B cell (primary cell): ENCODE data around the gene HMCN1. TPM values are rescaled to one million over a fixed set of nuclear protein-coding genes. Genes with fewer than 3 reads are reported as not detected.

Source experiments
- ATAC-seq: fragments of 200-7000 bp; cut with Tn5 transposase; one replicate; pipeline ENCODE4 v1.10.0; 2021; ENCODE audit warnings: low read depth, mild to moderate bottlenecking, moderate number of reproducible peaks, moderate library complexity
- CTCF ChIA-PET: fragments of 350-600 bp; sonication (Branson Sonifier 250); formaldehyde crosslinking; loops from one replicate; lab custom pipeline; 2021; ENCODE audit warnings: antibody characterized with exemption, inconsistent platforms; lab: Charles Lee
- POLR2A ChIA-PET: fragments of 350-600 bp; sonication (Branson Sonifier 250); formaldehyde crosslinking; loops from one replicate; lab custom pipeline; 2021; ENCODE audit warnings: antibody characterized with exemption; lab: Charles Lee
- DNase-seq: peaks from one replicate; pipeline ENCODE4 v3.0.0; 2013
- H2AFZ ChIP-seq: 2 replicates; pipeline ENCODE4 v1.6.1; 2012; ENCODE audit warnings: mild to moderate bottlenecking, low read depth, low read length; ENCODE audit not compliant: insufficient read depth, poor library complexity, severe bottlenecking
- H3K27ac ChIP-seq, 2 donors: 1 replicate in 1 of 2; 2 replicates in 1 of 2; pipeline ENCODE4 v1.5.1; 2012 to 2013; ENCODE audit warnings: low read length in 2 of 2, mild to moderate bottlenecking in 2 of 2, moderate library complexity in 1 of 2
- H3K27me3 ChIP-seq, 4 experiments: fragments of 200-600 bp in 1 of 4; sonication (generic) in 1 of 4; replicated peaks in 1 of 4; 1 replicate in 2 of 4; 2 replicates in 2 of 4; pipeline versions ENCODE4 v1.6.1 to v1.7.0; 2013 to 2016; ENCODE audit warnings: low read length in 3 of 4, mild to moderate bottlenecking in 2 of 4, mixed read lengths in 1 of 4, moderate library complexity in 1 of 4; ENCODE audit not compliant: insufficient read depth in 4 of 4, control insufficient read depth in 3 of 4; ENCODE audit errors: control extremely low read depth in 1 of 4
- H3K36me3 ChIP-seq, 2 experiments: replicated peaks in 1 of 2; 1 replicate in 1 of 2; 2 replicates in 1 of 2; pipeline versions ENCODE4 v1.6.1 to v1.7.1; 2013; ENCODE audit warnings: low read length in 1 of 2; ENCODE audit not compliant: insufficient read depth in 2 of 2, control insufficient read depth in 1 of 2; ENCODE audit errors: control extremely low read depth in 1 of 2, extremely low read depth in 1 of 2
- H3K4me1 ChIP-seq, 2 donors: fragments of 200-600 bp in 1 of 2; sonication (generic) in 1 of 2; 1 replicate in 1 of 2; 2 replicates in 1 of 2; pipeline versions ENCODE4 v1.5.1 to v1.6.1; 2013 to 2017; ENCODE audit warnings: low read length in 2 of 2; ENCODE audit not compliant: control insufficient read depth in 2 of 2, insufficient read depth in 2 of 2
- H3K4me2 ChIP-seq: replicated peaks from 2 replicates; pipeline ENCODE3; 2012; ENCODE audit warnings: mild to moderate bottlenecking, low read depth, low read length; ENCODE audit not compliant: poor library complexity, severe bottlenecking
- H3K4me3 ChIP-seq, 5 experiments: fragments of 200-600 bp in 1 of 5; sonication (generic) in 1 of 5; 1 replicate in 3 of 5; 2 replicates in 2 of 5; pipeline versions ENCODE4 v1.5.1 to v1.7.0; 2011 to 2016; ENCODE audit warnings: low read length in 4 of 5, mild to moderate bottlenecking in 4 of 5, low read depth in 2 of 5, control low read depth in 1 of 5, moderate library complexity in 1 of 5; ENCODE audit not compliant: insufficient read depth in 1 of 5; ENCODE audit errors: control extremely low read depth in 1 of 5, extremely low read depth in 1 of 5
- H3K79me2 ChIP-seq: fragments of 200-600 bp; sonication (generic); one replicate; pipeline ENCODE4 v1.6.0; 2016; ENCODE audit warnings: low read length; ENCODE audit not compliant: control insufficient read depth, insufficient read depth
- H3K9ac ChIP-seq: fragments of 200-600 bp; sonication (generic); 2 replicates; pipeline ENCODE4 v1.6.1; 2017; ENCODE audit warnings: mild to moderate bottlenecking, low read length, moderate library complexity
- H3K9me3 ChIP-seq, 3 donors: one replicate each; pipeline versions ENCODE4 v1.6.1 to v1.7.1; 2013; ENCODE audit warnings: low read length in 2 of 3; ENCODE audit not compliant: control insufficient read depth in 2 of 3, insufficient read depth in 1 of 3; ENCODE audit errors: control extremely low read depth in 1 of 3
- H4K20me1 ChIP-seq: 2 replicates; pipeline ENCODE4 v1.6.0; 2012; ENCODE audit warnings: mild to moderate bottlenecking, low read length; ENCODE audit not compliant: insufficient read depth, control insufficient read depth, poor library complexity, severe bottlenecking
- H3K27ac Mint-ChIP-seq: one replicate; pipeline ENCODE4 v1.8.0; 2021; ENCODE audit warnings: mixed read lengths
- H3K27me3 Mint-ChIP-seq: one replicate; pipeline ENCODE4 v1.8.0; 2021; ENCODE audit warnings: mixed read lengths
- H3K4me1 Mint-ChIP-seq: one replicate; pipeline ENCODE4 v1.8.0; 2021; ENCODE audit warnings: mixed read lengths
- H3K4me3 Mint-ChIP-seq: one replicate; pipeline ENCODE4 v1.8.0; 2021; ENCODE audit warnings: mixed read lengths
- H3K9me3 Mint-ChIP-seq: one replicate; pipeline ENCODE4 v1.8.0; 2022; ENCODE audit warnings: mixed read lengths; ENCODE audit not compliant: insufficient read depth
- CTCF ChIP-seq: fragments of 200-600 bp; IDR thresholded peaks from one replicate; pipeline ENCODE4 v1.8.0; 2022; ENCODE audit warnings: antibody characterized with exemption, mild to moderate bottlenecking
- EZH2 ChIP-seq: IDR thresholded peaks from 2 replicates; pipeline ENCODE4 v1.6.1; 2012; ENCODE audit warnings: borderline replicate concordance, low read depth, mild to moderate bottlenecking, moderate library complexity, low read length; ENCODE audit not compliant: insufficient read depth, poor library complexity, severe bottlenecking
- WGBS: methylation state at CpG from one replicate; pipeline ENCODE4 v1.1.5; 2013; ENCODE audit warnings: missing lambda C conversion rate; ENCODE audit not compliant: insufficient coverage; 5-methylcytosine and 5-hydroxymethylcytosine counted together
- intact Hi-C: fragments of 100-400 bp; cut with micrococcal nuclease; formaldehyde crosslinking; loops from one replicate; pipeline ENCODE4 v1.10.0; 2022
- polyA plus RNA-seq: library from polyadenylated mRNA; depleted of rRNA; stranded (reverse); fragments of >200 nt; gene quantifications from 2 replicates; pipeline ENCODE4 v1.2.3, GENCODE V29; 2012
- total RNA-seq, 2 donors: library from RNA; stranded (reverse); fragments of 120-200 nt in 1 of 2; gene quantifications; 1 replicate in 1 of 2; 2 replicates in 1 of 2; pipeline versions ENCODE4 v1.2.3 to v1.2.4, GENCODE V29; 2013 to 2022

The HMCN1 gene
- total and polyA plus RNA-seq, 2 donors (not counting 1 experiment from before 2014, with no cell fraction given) = not detected

- no peak for TF ChIP-seq EZH2
- no peak for TF ChIP-seq CTCF
- no peak overlapping the region for H3K4me3 Mint-ChIP-seq
- no CpG with 5 or more reads among the region's 3 CpGs for WGBS
- H3K4me1 ChIP-seq = no peaks in the 10 kb centered on the region
- ChIA-PET CTCF (no interaction called here), POLR2A (no interaction called here)
- no peaks in the 10 kb centered on the region for H3K9me3 ChIP-seq
- DNase-seq (no peak), ATAC-seq (no peak)
- no peak overlapping the region for H2AFZ ChIP-seq
- no peaks in the 10 kb centered on the region for H3K36me3 ChIP-seq
- H3K4me2 ChIP-seq = no peak overlapping the region
- no peaks in the 10 kb centered on the region for H3K79me2 ChIP-seq
- no peak overlapping the region for H3K4me3 ChIP-seq
- intact Hi-C loops = no loop called here
- no peaks in the 10 kb centered on the region for H3K4me1 Mint-ChIP-seq
- no peaks in the 10 kb centered on the region for H3K27me3 Mint-ChIP-seq
- H3K9me3 Mint-ChIP-seq = peaks cover 3% of the 10 kb centered on the region
- H3K27ac ChIP-seq = no peak overlapping the region
- H3K27ac Mint-ChIP-seq = no peak overlapping the region
- no peak overlapping the region for H3K9ac ChIP-seq
- no peaks in the 10 kb centered on the region for H3K27me3 ChIP-seq
- no peaks in the 10 kb centered on the region for H4K20me1 ChIP-seq
Measured at GRCh38 chr1:185894791-185895190, 160.6 kb downstream of the HMCN1 start.

- DNase-seq (no peak), ATAC-seq (no peak)
- Histone ChIP-seq H3K4me1 (no peaks in the 10 kb centered on the region), H3K36me3 (no peaks in the 10 kb centered on the region), H3K79me2 (no peaks in the 10 kb centered on the region), H3K9ac (no peak overlapping the region), H4K20me1 (no peaks in the 10 kb centered on the region), H2AFZ (no peak overlapping the region), H3K27ac (no peak overlapping the region), H3K9me3 (no peaks in the 10 kb centered on the region), H3K4me2 (no peak overlapping the region), H3K27me3 (no peaks in the 10 kb centered on the region), H3K4me3 (no peak overlapping the region)
- no peak for TF ChIP-seq CTCF
- H3K9me3 Mint-ChIP-seq = peaks cover 3% of the 10 kb centered on the region
- no CpG with 5 or more reads among the region's 1 CpG for WGBS
- ChIA-PET CTCF (no interaction called here), POLR2A (no interaction called here)
- intact Hi-C loops = no loop called here
- H3K4me1 Mint-ChIP-seq = no peaks in the 10 kb centered on the region
- H3K27me3 Mint-ChIP-seq = no peaks in the 10 kb centered on the region
- no peak overlapping the region for H3K4me3 Mint-ChIP-seq
- H3K27ac Mint-ChIP-seq = no peak overlapping the region
Measured at GRCh38 chr1:185895208-185895900, 161.2 kb downstream of the HMCN1 start.
